Retinal pigment epithelial cell (primary cell): ENCODE measurements around the gene MRPL36.

Experiments
- DNase-seq: peaks from one replicate; pipeline ENCODE4 v3.0.0-alpha.2; 2010; ENCODE audit warnings: low read depth
- H3K4me3 ChIP-seq: 2 replicates; pipeline ENCODE4 v1.5.1; 2011; ENCODE audit warnings: mild to moderate bottlenecking, low read length, control low read depth, moderate library complexity
- TF ChIP-seq, protein P1 (sequence below): conservative IDR thresholded peaks from 2 replicates; pipeline ENCODE4 v1.5.1; 2011; ENCODE audit warnings: low read depth, low read length, control low read depth, inconsistent platforms

Gene MRPL36

DNA sequence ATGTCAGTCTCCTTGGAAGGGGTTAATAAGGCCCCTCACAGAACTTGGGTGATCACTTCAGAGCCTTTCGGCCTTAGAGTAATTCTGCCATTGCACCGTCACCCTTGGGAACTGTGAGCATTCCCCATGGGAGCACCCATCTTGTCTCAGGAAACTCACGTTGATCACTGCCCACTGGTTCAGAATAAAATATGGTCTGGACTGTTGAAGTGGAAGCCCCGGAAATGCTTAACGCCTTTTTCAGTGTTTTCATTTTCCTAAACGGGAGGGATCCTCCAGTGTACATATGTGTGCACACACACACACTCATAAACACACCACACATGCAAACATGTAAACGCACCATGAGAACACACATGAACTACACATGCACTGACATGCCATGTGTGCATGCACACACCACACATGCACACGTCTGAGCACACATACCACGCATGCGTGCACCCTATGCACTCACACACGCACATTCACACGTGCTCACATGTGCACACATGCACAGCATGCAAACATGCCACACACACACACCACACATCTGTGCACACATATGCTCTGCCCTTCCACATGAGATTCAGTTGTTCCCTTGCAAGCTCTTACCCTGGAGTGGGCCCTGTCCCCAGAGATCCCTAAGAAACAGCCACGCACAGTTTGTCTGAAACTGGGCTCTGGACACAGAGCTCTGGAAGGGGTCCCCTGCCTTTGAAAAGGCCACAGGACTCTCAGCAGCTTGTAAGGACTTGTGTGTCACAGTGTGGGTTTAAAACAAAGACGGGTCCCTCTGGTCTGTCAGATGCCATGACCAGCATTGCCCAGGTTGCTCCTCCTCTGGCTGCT, 17.0 kb downstream of the MRPL36 start:
- TF ChIP-seq, protein P1, sequence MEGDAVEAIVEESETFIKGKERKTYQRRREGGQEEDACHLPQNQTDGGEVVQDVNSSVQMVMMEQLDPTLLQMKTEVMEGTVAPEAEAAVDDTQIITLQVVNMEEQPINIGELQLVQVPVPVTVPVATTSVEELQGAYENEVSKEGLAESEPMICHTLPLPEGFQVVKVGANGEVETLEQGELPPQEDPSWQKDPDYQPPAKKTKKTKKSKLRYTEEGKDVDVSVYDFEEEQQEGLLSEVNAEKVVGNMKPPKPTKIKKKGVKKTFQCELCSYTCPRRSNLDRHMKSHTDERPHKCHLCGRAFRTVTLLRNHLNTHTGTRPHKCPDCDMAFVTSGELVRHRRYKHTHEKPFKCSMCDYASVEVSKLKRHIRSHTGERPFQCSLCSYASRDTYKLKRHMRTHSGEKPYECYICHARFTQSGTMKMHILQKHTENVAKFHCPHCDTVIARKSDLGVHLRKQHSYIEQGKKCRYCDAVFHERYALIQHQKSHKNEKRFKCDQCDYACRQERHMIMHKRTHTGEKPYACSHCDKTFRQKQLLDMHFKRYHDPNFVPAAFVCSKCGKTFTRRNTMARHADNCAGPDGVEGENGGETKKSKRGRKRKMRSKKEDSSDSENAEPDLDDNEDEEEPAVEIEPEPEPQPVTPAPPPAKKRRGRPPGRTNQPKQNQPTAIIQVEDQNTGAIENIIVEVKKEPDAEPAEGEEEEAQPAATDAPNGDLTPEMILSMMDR = no peak
- DNase-seq = no peak
- no peak overlapping the region for H3K4me3 ChIP-seq

- no peak for DNase-seq
- no peak overlapping the region for H3K4me3 ChIP-seq
Observed at GRCh38 chr5:1781726-1782384, 17.8 kb downstream of the MRPL36 start.

DNA sequence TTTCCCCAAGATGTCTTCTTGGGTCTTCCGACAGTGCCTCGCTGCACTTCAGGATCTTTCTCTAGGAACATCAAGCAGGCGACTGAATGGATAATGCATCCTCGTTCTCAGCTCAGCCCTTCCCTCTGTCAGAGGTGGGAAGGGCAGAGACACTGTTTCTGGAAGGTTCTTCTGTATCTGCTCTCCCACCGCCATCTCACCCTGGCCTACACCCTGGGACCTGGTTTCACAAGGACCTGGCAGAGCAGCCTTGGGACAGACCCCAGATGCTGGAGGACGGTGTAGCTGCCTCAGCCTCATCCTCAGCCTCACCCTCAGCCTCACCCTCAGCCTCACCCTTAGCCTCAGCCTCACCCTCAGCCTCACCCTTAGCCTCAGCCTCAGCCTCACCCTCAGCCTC, 18.5 kb downstream of the MRPL36 start:
- TF ChIP-seq, protein P1 = no peak
- DNase-seq = no peak
- no peak overlapping the region for H3K4me3 ChIP-seq

More at GRCh38 chr5:1781726-1782384, 17.8 kb downstream of the MRPL36 start:
- TF ChIP-seq, protein P1 = no peak

DNA sequence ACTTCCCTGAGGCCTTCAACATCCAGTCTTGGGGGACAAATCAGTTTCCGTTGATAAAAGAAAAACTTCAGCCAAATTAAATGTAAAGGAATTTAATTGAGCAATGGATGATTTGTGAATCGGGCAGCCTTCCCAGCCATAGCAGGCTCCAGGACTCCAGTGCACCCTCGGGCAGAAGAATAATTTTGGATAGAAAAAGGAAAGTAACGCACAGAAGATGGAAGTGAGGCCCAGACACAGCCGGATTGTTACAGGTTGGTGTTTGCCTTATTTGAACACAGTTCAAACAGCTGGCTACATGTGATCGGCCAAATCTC, 19.1 kb downstream of the MRPL36 start:
- TF ChIP-seq, protein P1 = no peak
- no peak for DNase-seq

GRCh38 chr5:1779782-1780613, 19.6 kb downstream of the MRPL36 start:
- H3K4me3 ChIP-seq = no peak overlapping the region
- TF ChIP-seq, protein P1 = no peak
- DNase-seq = no peak

More for the DNA sequence above, 19.1 kb downstream of the MRPL36 start:
- no peak overlapping the region for H3K4me3 ChIP-seq

GRCh38 chr5:1779021-1779680, 20.5 kb downstream of the MRPL36 start:
- no peak for DNase-seq
- TF ChIP-seq, protein P1 = no peak
- no peak overlapping the region for H3K4me3 ChIP-seq
